Fibroblast of lung (primary cell): ENCODE results near the gene STK32B. TPM values are rescaled to one million over a fixed set of nuclear protein-coding genes. Genes with fewer than 3 reads are reported as not detected.

Source experiments
- DNase-seq, 2 donors: peaks; one replicate each; pipeline versions ENCODE4 v3.0.0 to v3.0.0-alpha.2; 2010; ENCODE audit warnings: low read depth in 2 of 2
- H2AFZ ChIP-seq: 2 replicates; pipeline ENCODE4 v1.5.1; 2012; ENCODE audit warnings: low read length, control low read depth, inconsistent platforms
- H3K27ac ChIP-seq: 2 replicates; pipeline ENCODE4 v1.5.1; 2011; ENCODE audit warnings: low read length, control low read depth; ENCODE audit not compliant: insufficient read depth
- H3K27me3 ChIP-seq: 2 replicates; pipeline ENCODE4 v1.5.1; 2011; ENCODE audit warnings: mild to moderate bottlenecking, low read length; ENCODE audit not compliant: control insufficient read depth, insufficient read depth
- H3K36me3 ChIP-seq: 2 replicates; pipeline ENCODE4 v1.5.1; 2011; ENCODE audit warnings: low read length; ENCODE audit not compliant: control insufficient read depth, insufficient read depth
- H3K4me1 ChIP-seq: 2 replicates; pipeline ENCODE4 v1.5.1; 2011; ENCODE audit warnings: low read length; ENCODE audit not compliant: control insufficient read depth, insufficient read depth; ENCODE audit errors: extremely low read depth
- H3K4me2 ChIP-seq: 2 replicates; pipeline ENCODE4 v1.5.1; 2011; ENCODE audit warnings: low read length, control low read depth; ENCODE audit not compliant: insufficient read depth; ENCODE audit errors: extremely low read depth
- H3K4me3 ChIP-seq, 4 experiments: fragments of 200-600 bp in 1 of 4; sonication (generic) in 1 of 4; replicated peaks in 1 of 4; 2 replicates each; pipeline ENCODE4 v1.5.1; 2011 to 2016; ENCODE audit warnings: low read length in 4 of 4, low read depth in 3 of 4, mild to moderate bottlenecking in 3 of 4, control low read depth in 2 of 4, inconsistent platforms in 1 of 4, mixed read lengths in 1 of 4; ENCODE audit not compliant: insufficient read depth in 1 of 4; ENCODE audit errors: control extremely low read depth in 1 of 4
- H3K79me2 ChIP-seq: 2 replicates; pipeline ENCODE4 v1.5.1; 2012; ENCODE audit warnings: mild to moderate bottlenecking, low read length, inconsistent platforms; ENCODE audit not compliant: control insufficient read depth, insufficient read depth
- H3K9ac ChIP-seq: 2 replicates; pipeline ENCODE4 v1.5.1; 2011; ENCODE audit warnings: mild to moderate bottlenecking, low read length, control low read depth; ENCODE audit not compliant: insufficient read depth
- H3K9me3 ChIP-seq: 2 replicates; pipeline ENCODE4 v1.5.1; 2012; ENCODE audit warnings: low read depth, low read length; ENCODE audit not compliant: control insufficient read depth, insufficient read depth
- H4K20me1 ChIP-seq: 2 replicates; pipeline ENCODE4 v1.5.1; 2011; ENCODE audit warnings: low read length; ENCODE audit not compliant: control insufficient read depth, insufficient read depth; ENCODE audit errors: extremely low read depth
- CTCF ChIP-seq, 2 donors: IDR thresholded peaks in 1 of 2; conservative IDR thresholded peaks in 1 of 2; 1 replicate in 1 of 2; 2 replicates in 1 of 2; pipeline ENCODE4 v1.5.1; 2011 to 2012; ENCODE audit warnings: low read length in 2 of 2, control low read depth in 1 of 2, inconsistent platforms in 1 of 2, low read depth in 1 of 2, mild to moderate bottlenecking in 1 of 2
- EZH2 ChIP-seq: IDR thresholded peaks from 2 replicates; pipeline ENCODE4 v1.5.1; 2012; ENCODE audit warnings: low read length, control low read depth, mild to moderate bottlenecking; ENCODE audit errors: missing control alignments
- polyA plus RNA-seq, 2 donors: library from polyadenylated mRNA; depleted of rRNA in 1 of 2; stranded (reverse) in 1 of 2; unstranded in 1 of 2; fragments of >200 nt; gene quantifications; 2 replicates each; pipeline ENCODE4 v1.2.1, GENCODE V29; 2011 to 2012; ENCODE audit warnings: missing spikeins in 1 of 2
- total RNA-seq: library from RNA; depleted of rRNA; stranded (reverse); fragments of >200 nt; gene quantifications from 2 replicates; pipeline ENCODE4 v1.2.1, GENCODE V29; 2014

STK32B gene
- total and polyA plus RNA-seq, 2 donors (not counting 1 experiment from before 2014, with no cell fraction given): 0.50 to 1.4 TPM

- no peak for DNase-seq
- Histone ChIP-seq H3K9ac (no peak overlapping the region), H4K20me1 (no peaks in the 10 kb centered on the region), H3K27me3 (no peaks in the 10 kb centered on the region), H2AFZ (no peak overlapping the region), H3K79me2 (no peaks in the 10 kb centered on the region), H3K4me1 (no peaks in the 10 kb centered on the region), H3K4me2 (no peak overlapping the region), H3K4me3 (no peak overlapping the region), H3K36me3 (no peaks in the 10 kb centered on the region), H3K9me3 (no peaks in the 10 kb centered on the region), H3K27ac (no peak overlapping the region)
- TF ChIP-seq EZH2 (no peak), CTCF (conservative IDR thresholded peaks at IDR 0.05 in 1 of 2, IDR thresholded peaks at IDR 0.05 in 1 of 2; ENCODE audit: low read depth in 1 of 2, low read length in 2 of 2) (no peak)
These were observed 403.8 kb downstream of the STK32B start for GRCh38 chr4:5455003-5455585.

DNA sequence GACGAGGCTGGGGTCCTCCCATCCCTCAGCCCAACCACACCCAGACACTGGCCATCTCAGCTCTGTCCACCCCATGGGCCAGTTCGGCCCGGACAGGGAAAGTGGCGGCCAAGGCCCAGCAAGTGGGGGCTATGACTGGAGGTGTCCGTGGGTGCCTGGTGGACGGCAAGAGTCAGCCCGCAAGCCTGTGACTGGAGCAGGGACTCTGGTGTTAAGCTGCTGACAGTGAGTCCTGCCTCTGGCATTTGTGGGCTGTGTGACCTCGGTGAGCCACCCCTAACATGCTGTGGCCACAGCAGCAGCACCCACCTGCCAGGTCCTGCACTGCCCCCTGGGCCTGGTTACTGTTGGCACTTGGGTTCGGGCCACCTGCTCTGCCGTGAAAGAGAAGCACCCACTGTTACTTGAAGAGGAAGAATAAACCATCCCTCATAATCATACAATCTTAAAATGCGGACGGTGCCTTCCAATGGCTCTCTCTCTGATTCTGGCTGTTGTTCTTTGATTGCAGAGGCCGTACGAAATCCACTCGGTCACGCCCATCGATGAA lies 405.1 kb downstream of the STK32B start:
- Histone ChIP-seq H4K20me1 (no peaks in the 10 kb centered on the region), H3K4me2 (no peak overlapping the region), H3K4me1 (no peaks in the 10 kb centered on the region), H2AFZ (no peak overlapping the region), H3K27ac (no peak overlapping the region), H3K9me3 (no peaks in the 10 kb centered on the region), H3K36me3 (no peaks in the 10 kb centered on the region), H3K9ac (no peak overlapping the region), H3K4me3 (no peak overlapping the region), H3K79me2 (no peaks in the 10 kb centered on the region), H3K27me3 (no peaks in the 10 kb centered on the region)
- DNase-seq: no peak
- no peak for TF ChIP-seq CTCF (conservative IDR thresholded peaks at IDR 0.05 in 1 of 2, IDR thresholded peaks at IDR 0.05 in 1 of 2; ENCODE audit: low read depth in 1 of 2, low read length in 2 of 2)
- no peak for TF ChIP-seq EZH2

DNA sequence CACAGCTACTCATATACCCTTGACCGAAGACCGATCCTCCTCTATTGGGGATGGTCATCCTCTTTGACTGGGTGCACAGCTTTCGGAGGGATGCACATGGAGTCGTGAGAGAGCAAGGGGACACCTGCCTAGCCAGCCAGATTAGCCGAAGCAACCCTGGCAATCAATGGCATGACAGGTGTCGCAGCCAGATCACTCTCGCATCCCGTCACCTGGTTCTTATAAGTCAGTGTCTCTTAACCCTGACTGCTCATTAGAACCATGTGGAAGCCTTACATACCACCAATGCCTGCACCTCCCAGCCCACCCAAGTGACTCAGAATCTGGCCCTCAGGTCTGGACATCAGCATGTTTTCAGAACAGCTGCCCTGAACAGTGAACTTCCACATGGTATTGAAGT lies 407.4 kb downstream of the STK32B start:
- TF ChIP-seq EZH2: no peak
- TF ChIP-seq CTCF (conservative IDR thresholded peaks at IDR 0.05 in 1 of 2, IDR thresholded peaks at IDR 0.05 in 1 of 2; ENCODE audit: low read depth in 1 of 2, low read length in 2 of 2): no peak
- no peaks in the 10 kb centered on the region for H3K79me2 ChIP-seq
- no peaks in the 10 kb centered on the region for H4K20me1 ChIP-seq
- H3K4me2 ChIP-seq: no peak overlapping the region
- no peak for DNase-seq
- H3K9me3 ChIP-seq: no peaks in the 10 kb centered on the region
- H3K4me1 ChIP-seq: no peaks in the 10 kb centered on the region
- H3K9ac ChIP-seq: no peak overlapping the region
- no peaks in the 10 kb centered on the region for H3K27me3 ChIP-seq
- H3K4me3 ChIP-seq: no peak overlapping the region
- no peak overlapping the region for H2AFZ ChIP-seq
- no peak overlapping the region for H3K27ac ChIP-seq
- no peaks in the 10 kb centered on the region for H3K36me3 ChIP-seq
